K562 (cell line): ENCODE results near the gene ZNF22. TPM values are rescaled to one million over a fixed set of nuclear protein-coding genes. Genes with fewer than 3 reads are reported as not detected.

ENCODE experiments used
- ATAC-seq: fragments of 200-7000 bp; cut with Tn5 transposase; 3 replicates; pipeline ENCODE4 v1.9.1; 2020; ENCODE audit warnings: moderate library complexity
- BruUV-seq: library from RNA; stranded (reverse); fragments of 400-500 nt; replicated peaks from 2 replicates; lab custom pipeline; 2021; lab: Mats Ljungman, UMichigan
- CTCF ChIA-PET: fragments of 300-600 bp; formaldehyde crosslinking; extraction: SDS; loops from one replicate; lab custom pipeline; 2021; ENCODE audit warnings: low intra/inter-chr PET ratio; lab: Yijun Ruan, JAX
- POLR2A ChIA-PET: fragments of 300-600, 350-650 bp; sonication (Branson Sonifier 250); formaldehyde crosslinking; extraction: SDS; loops from one replicate; lab custom pipeline; 2021; ENCODE audit warnings: antibody characterized with exemption, inconsistent platforms; lab: Yijun Ruan, JAX
- DNase-seq, 4 experiments: peaks; one replicate each; pipeline versions ENCODE4 v3.0.0 to v3.0.0-alpha.2; 2011 to 2018; ENCODE audit warnings: low spot score in 3 of 4, mixed read lengths in 3 of 4; ENCODE audit errors: extremely low read depth in 1 of 4
- FAIRE-seq: peaks from 2 replicates; lab custom pipeline; 2011; peaks lifted over from hg19 to GRCh38; lab: Jason Lieb, UNC
- H2AFZ ChIP-seq: 2 replicates; pipeline ENCODE4 v1.6.0; 2011; ENCODE audit warnings: low read depth, low read length, control low read depth, inconsistent platforms
- H3K27ac ChIP-seq: fragments of 200-600 bp; 3 replicates; pipeline ENCODE4 v1.8.0; 2011; ENCODE audit warnings: low read depth, mild to moderate bottlenecking, control low read depth, inconsistent platforms, low read length, moderate library complexity, mixed read lengths; ENCODE audit errors: extremely low read depth
- H3K27me3 ChIP-seq, 2 experiments: fragments of 300-600 bp in 1 of 2; 2 replicates in 1 of 2; 3 replicates in 1 of 2; pipeline versions ENCODE4 v1.6.0 to v1.8.0; 2011; ENCODE audit warnings: inconsistent platforms in 2 of 2, low read length in 2 of 2, mild to moderate bottlenecking in 1 of 2, mixed read lengths in 1 of 2, moderate library complexity in 1 of 2; ENCODE audit not compliant: control insufficient read depth in 2 of 2, insufficient read depth in 2 of 2
- H3K36me3 ChIP-seq: fragments of 300-600 bp; 3 replicates; pipeline ENCODE4 v1.8.0; 2011; ENCODE audit warnings: mild to moderate bottlenecking, low read length, inconsistent platforms; ENCODE audit not compliant: control insufficient read depth, insufficient read depth
- H3K4me1 ChIP-seq, 2 experiments: fragments of 200-600 bp in 1 of 2; replicated peaks in 1 of 2; 2 replicates in 1 of 2; 3 replicates in 1 of 2; pipeline versions ENCODE4 v1.5.1 to v1.8.0; 2011; ENCODE audit warnings: inconsistent platforms in 2 of 2, low read length in 2 of 2, mild to moderate bottlenecking in 1 of 2, mixed read lengths in 1 of 2, moderate library complexity in 1 of 2; ENCODE audit not compliant: control insufficient read depth in 2 of 2, insufficient read depth in 2 of 2
- H3K4me2 ChIP-seq: 2 replicates; pipeline ENCODE4 v1.6.1; 2011; ENCODE audit warnings: low read length, control low read depth, inconsistent platforms, mixed read lengths; ENCODE audit not compliant: insufficient read depth
- H3K4me3 ChIP-seq: fragments of 200-600 bp; sonication (generic), shearing (Covaris generic); 2 replicates; pipeline ENCODE4 v1.5.1; 2016; ENCODE audit warnings: control low read depth, inconsistent platforms
- H3K79me2 ChIP-seq: fragments of 200-600 bp; 3 replicates; pipeline ENCODE4 v1.8.0; 2011; ENCODE audit warnings: low read length, inconsistent platforms; ENCODE audit not compliant: control insufficient read depth, insufficient read depth
- H3K9ac ChIP-seq, 2 experiments: 2 replicates each; pipeline versions ENCODE4 v1.6.0 to v1.6.1; 2011; ENCODE audit warnings: low read depth in 2 of 2, low read length in 2 of 2, control low read depth in 1 of 2, inconsistent platforms in 1 of 2, mild to moderate bottlenecking in 1 of 2, mixed read lengths in 1 of 2; ENCODE audit not compliant: insufficient read depth in 1 of 2
- H3K9me1 ChIP-seq: one replicate; pipeline ENCODE4 v1.6.0; 2011; ENCODE audit warnings: inconsistent platforms, mild to moderate bottlenecking, low read length, moderate library complexity; ENCODE audit not compliant: control insufficient read depth, insufficient read depth
- H3K9me3 ChIP-seq: replicated peaks from 2 replicates; pipeline ENCODE4 v1.5.1; 2011; ENCODE audit warnings: low read depth, low read length, inconsistent platforms; ENCODE audit not compliant: control insufficient read depth, insufficient read depth
- H4K20me1 ChIP-seq: replicated peaks from 2 replicates; pipeline ENCODE4 v1.6.1; 2011; ENCODE audit warnings: low read length, inconsistent platforms, mixed read lengths; ENCODE audit not compliant: control insufficient read depth, insufficient read depth
- CBX8 ChIP-seq: fragments of 200-600 bp; sonication (generic); IDR thresholded peaks from 2 replicates; pipeline ENCODE4 v1.6.1; 2012; ENCODE audit warnings: borderline replicate concordance, mixed run types, low read depth, mild to moderate bottlenecking, moderate library complexity, mixed read lengths, low read length, control low read depth, inconsistent platforms; ENCODE audit not compliant: poor library complexity, severe bottlenecking; ENCODE audit errors: extremely low read depth
- CSDE1 ChIP-seq, 2 experiments: fragments of 450-650 bp; IDR thresholded peaks; 2 replicates each; pipeline ENCODE4 v1.6.1; 2016; ENCODE audit warnings: mild to moderate bottlenecking in 1 of 2
- E2F3 ChIP-seq: fragments of 250-450 bp; sonication (Bioruptor Pico); IDR thresholded peaks from 2 replicates; pipeline ENCODE4 v1.4.0; 2020; ENCODE audit warnings: mild to moderate bottlenecking
- GABPA ChIP-seq: fragments of 200-800 bp; sonication (Bioruptor generic); conservative IDR thresholded peaks from 2 replicates; pipeline ENCODE4 v1.6.1; 2016; ENCODE audit warnings: low read depth, missing genetic modification characterization, missing compliant biosample characterization
- GATA2 ChIP-seq: sonication (generic); formaldehyde crosslinking; IDR thresholded peaks from 2 replicates; pipeline ENCODE4 v1.4.0; 2020; ENCODE audit warnings: mild to moderate bottlenecking, missing genetic modification reagents
- HLTF ChIP-seq: fragments of 450-650 bp; IDR thresholded peaks from 2 replicates; pipeline ENCODE4 v1.6.1; 2016
- LCOR ChIP-seq: sonication (generic); formaldehyde crosslinking; IDR thresholded peaks from 2 replicates; pipeline ENCODE4 v1.8.0; 2022; ENCODE audit warnings: mild to moderate bottlenecking, missing genetic modification reagents
- MAFG ChIP-seq: fragments of 450-650 bp; conservative IDR thresholded peaks from 2 replicates; pipeline ENCODE4 v1.6.1; 2016; ENCODE audit warnings: missing genetic modification characterization, missing compliant biosample characterization
- PATZ1 ChIP-seq: fragments of 250-450 bp; sonication (Bioruptor Pico); IDR thresholded peaks from 2 replicates; pipeline ENCODE4 v1.5.0; 2020; ENCODE audit warnings: mild to moderate bottlenecking, borderline replicate concordance
- PHF20 ChIP-seq: fragments of 450-650 bp; IDR thresholded peaks from 2 replicates; pipeline ENCODE4 v1.6.1; 2018; ENCODE audit not compliant: partially characterized antibody
- POLR3G ChIP-seq: IDR thresholded peaks from 2 replicates; pipeline ENCODE4 v1.6.1; 2011; ENCODE audit not compliant: insufficient read length, insufficient replicate concordance; ENCODE audit errors: extremely low read depth
- SAFB2 ChIP-seq: fragments of 200-400 bp; formaldehyde crosslinking; IDR thresholded peaks from 2 replicates; pipeline ENCODE4 v1.6.1; 2018; ENCODE audit warnings: borderline replicate concordance, low read length, low read depth, moderate library complexity; ENCODE audit not compliant: severe bottlenecking
- SIRT6 ChIP-seq: IDR thresholded peaks from one replicate; pipeline ENCODE4 v1.6.1; 2012; ENCODE audit warnings: low read depth, mild to moderate bottlenecking, control low read depth, inconsistent platforms, low read length, moderate library complexity
- SRSF1 ChIP-seq: fragments of 200-400 bp; formaldehyde crosslinking; IDR thresholded peaks from 2 replicates; pipeline ENCODE4 v1.6.1; 2017; ENCODE audit warnings: mild to moderate bottlenecking, low read depth, low read length, moderate library complexity
- THRB ChIP-seq: fragments of 450-650 bp; formaldehyde crosslinking; conservative IDR thresholded peaks from 2 replicates; pipeline ENCODE4 v1.4.0; 2022; ENCODE audit warnings: mild to moderate bottlenecking, missing genetic modification characterization
- ZNF12 ChIP-seq: sonication (generic); formaldehyde crosslinking; IDR thresholded peaks from 2 replicates; pipeline ENCODE4 v1.4.0; 2020; ENCODE audit warnings: mild to moderate bottlenecking, missing genetic modification reagents
- ZNF165 ChIP-seq: fragments of 250-450 bp; sonication (Bioruptor Pico); IDR thresholded peaks from 2 replicates; pipeline ENCODE4 v1.4.0; 2020; ENCODE audit warnings: borderline replicate concordance
- ZNF324 ChIP-seq: fragments of 250-450 bp; sonication (Bioruptor Pico); IDR thresholded peaks from 2 replicates; pipeline ENCODE4 v1.4.0; 2020; ENCODE audit warnings: mild to moderate bottlenecking
- ZNF76 ChIP-seq: fragments of 250-450 bp; sonication (Bioruptor Pico); IDR thresholded peaks from 2 replicates; pipeline ENCODE4 v1.4.0; 2020; ENCODE audit warnings: mild to moderate bottlenecking, moderate library complexity, borderline replicate concordance
- WGBS: fragments of 100-300 bp; shearing (Covaris generic); methylation state at CpG from one replicate; pipeline ENCODE4 v1.1.6; 2016; ENCODE audit warnings: low coverage, mixed read lengths; ENCODE audit not compliant: insufficient coverage; ENCODE audit errors: missing lambda C conversion rate; 5-methylcytosine and 5-hydroxymethylcytosine counted together
- in situ Hi-C: fragments of 300-500 bp; cut with MboI; formaldehyde crosslinking; loops from 4 replicates; pipeline ENCODE4 v1.15.0; 2018; ENCODE audit warnings: inconsistent platforms, mixed read lengths
- intact Hi-C: fragments of 100-400 bp; cut with micrococcal nuclease; formaldehyde crosslinking; loops from 2 replicates; pipeline ENCODE4 v1.14.2; 2022
- polyA plus RNA-seq, 8 experiments: library from polyadenylated mRNA; depleted of rRNA in 4 of 8; stranded (reverse) in 5 of 8; unstranded in 3 of 8; fragments of >200 nt; fragmentation: Nextera tagmentation in 2 of 8; fragmentation: Illumina TruSeq in 1 of 8; extraction: Ambion mirVana in 2 of 8; extraction: Trizol in 1 of 8; gene quantifications; 2 replicates each; pipeline versions ENCODE4 v1.2.1 to v1.2.3, GENCODE V29; 2011 to 2014; ENCODE audit warnings: inconsistent platforms in 1 of 8, missing spikeins in 1 of 8
- total RNA-seq, 7 experiments: library from RNA; depleted of rRNA in 6 of 7; stranded (reverse); fragments of >200 nt in 6 of 7; fragmentation: Illumina TruSeq in 2 of 7; extraction: Trizol in 2 of 7; gene quantifications; 2 replicates each; pipeline versions ENCODE4 v1.2.1 to v1.2.3, GENCODE V29; 2011 to 2021; ENCODE audit warnings: low replicate concordance in 1 of 7

The ZNF22 gene
- total and polyA plus RNA-seq, 9 of the 15 experiments (the other 6 are each of a cell fraction or from before 2014, with no cell fraction given): 36.2 to 98.7 (median 51.2) TPM

- Histone ChIP-seq H3K4me3 (no peak overlapping the region), H4K20me1 (no peaks in the 10 kb centered on the region), H3K9me3 (no peaks in the 10 kb centered on the region), H3K79me2 (no peaks in the 10 kb centered on the region), H3K9me1 (no peaks in the 10 kb centered on the region), H3K9ac (no peak overlapping the region), H2AFZ (peak overlapping the region; percentile 33; the same call in 1 of the 2 replicates), H3K27me3 (peaks cover 0 to 19% of the 10 kb centered on the region in 2 experiments; a peak in 2 of 5 replicates), H3K27ac (no peak overlapping the region), H3K4me2 (no peak overlapping the region), H3K36me3 (no peaks in the 10 kb centered on the region), H3K4me1 (peaks cover 12 to 14% of the 10 kb centered on the region in 2 experiments)
- 8% methylated on average over 11 of the region's 11 CpGs for WGBS
- ATAC-seq: no peak
- BruUV-seq: no TSS peak
- intact Hi-C loops: no loop called here
- ChIA-PET CTCF (no interaction called here), POLR2A (interaction anchor here (0.6 kb wide), 1 partner anchor 45 kb away, joined by 4 read pairs; no protein-coding TSS in a partner anchor)
- no peak for DNase-seq
- FAIRE-seq: peak; percentile 78
- in situ Hi-C loops: no loop called here
- no peak for TF ChIP-seq SIRT6
- peak; percentile 80; the same call in 1 of the 2 replicates for TF ChIP-seq THRB (CRISPR knock-in tag)
- TF ChIP-seq HLTF: 0 out of 2 replicates have a peak, but pooled peaks have one; percentile 74
- TF ChIP-seq E2F3 (CRISPR knock-in tag): no peak
- 0 out of 2 replicates have a peak, but pooled peaks have one; percentile 11 for TF ChIP-seq GABPA (tag)
- no peak for TF ChIP-seq PATZ1 (CRISPR knock-in tag)
- no peak for TF ChIP-seq GATA2 (CRISPR knock-in tag)
- TF ChIP-seq ZNF165: no peak
- TF ChIP-seq MAFG: no peak
- TF ChIP-seq LCOR: no peak
- no peak for TF ChIP-seq CBX8
- TF ChIP-seq PHF20: peak; percentile 22
- TF ChIP-seq ZNF324 (CRISPR knock-in tag): no peak
- no peak for TF ChIP-seq ZNF12 (CRISPR knock-in tag)
- no peak for TF ChIP-seq SAFB2
- no peak for TF ChIP-seq CSDE1 (IDR thresholded peaks at IDR 0.05)
- no peak for TF ChIP-seq SRSF1
- no peak for TF ChIP-seq POLR3G
- no peak for TF ChIP-seq ZNF76 (CRISPR knock-in tag)
Observed at GRCh38 chr10:44968500-44969400, 32.0 kb upstream of the ZNF22 start.
